GM15510 (cell line): ENCODE results near the gene TRPM2.
A peak's percentile ranks its signal among the peaks of the same experiment; 100 is the strongest.

Experiments
- POLR2A ChIP-seq: IDR thresholded peaks from 3 replicates; pipeline ENCODE4 v1.6.1; 2011; ENCODE audit warnings: borderline replicate concordance; ENCODE audit not compliant: insufficient read length; ENCODE audit errors: extremely low read depth

Gene TRPM2

DNA sequence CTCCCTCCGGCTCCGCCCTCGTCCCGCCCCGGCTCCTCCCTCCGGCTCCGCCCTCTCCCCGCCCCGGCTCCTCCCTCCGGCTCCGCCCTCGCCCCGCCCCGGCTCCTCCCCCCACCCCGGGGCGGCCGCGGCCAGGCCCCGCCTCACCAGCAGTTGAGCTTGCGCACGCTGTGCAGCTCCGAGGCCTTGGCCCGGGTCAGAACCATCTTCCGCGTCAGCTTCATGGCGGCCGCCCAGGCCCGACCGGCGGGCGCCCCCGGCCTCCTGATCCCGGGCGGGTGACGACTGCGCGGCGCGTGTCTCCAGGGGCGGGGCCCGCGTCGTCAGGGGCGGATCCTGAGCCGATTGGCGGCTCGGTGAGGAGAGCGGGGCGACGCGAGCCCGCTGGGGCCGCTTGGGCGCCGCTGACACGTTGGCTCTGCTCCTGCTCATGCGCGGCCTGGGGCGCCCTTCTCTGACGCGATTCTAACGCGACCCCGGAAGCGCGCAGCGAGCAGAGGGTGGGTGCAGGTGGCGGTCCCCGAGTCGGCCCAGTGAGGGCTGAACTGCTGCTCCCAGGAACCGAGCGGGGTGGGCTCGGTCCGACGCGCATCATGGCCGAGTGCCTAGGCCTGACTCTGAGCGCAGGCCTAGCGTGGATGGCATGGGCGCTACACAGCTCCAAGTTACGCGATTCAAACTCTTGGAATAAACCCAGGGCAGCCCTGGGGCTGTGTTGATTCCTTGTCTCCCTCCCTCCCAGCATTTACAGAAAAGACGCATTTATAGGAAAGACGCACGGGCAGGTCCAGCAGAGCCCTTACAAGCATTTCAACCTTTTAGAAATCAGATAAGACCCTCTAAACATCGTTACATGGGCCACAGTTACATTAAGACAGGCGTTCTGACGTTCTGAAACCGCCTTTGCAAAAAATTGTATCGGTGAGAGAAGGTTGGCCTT is 14.2 kb upstream of the TRPM2 start, which contains the start of gene CFAP410:
Gene CFAP410, minus strand, starts transcription at position 420 of the 940 bp plus-strand sequence. Its CDS starts 196 bp downstream, at position 224.
- TF ChIP-seq POLR2A = peak; percentile 92

DNA sequence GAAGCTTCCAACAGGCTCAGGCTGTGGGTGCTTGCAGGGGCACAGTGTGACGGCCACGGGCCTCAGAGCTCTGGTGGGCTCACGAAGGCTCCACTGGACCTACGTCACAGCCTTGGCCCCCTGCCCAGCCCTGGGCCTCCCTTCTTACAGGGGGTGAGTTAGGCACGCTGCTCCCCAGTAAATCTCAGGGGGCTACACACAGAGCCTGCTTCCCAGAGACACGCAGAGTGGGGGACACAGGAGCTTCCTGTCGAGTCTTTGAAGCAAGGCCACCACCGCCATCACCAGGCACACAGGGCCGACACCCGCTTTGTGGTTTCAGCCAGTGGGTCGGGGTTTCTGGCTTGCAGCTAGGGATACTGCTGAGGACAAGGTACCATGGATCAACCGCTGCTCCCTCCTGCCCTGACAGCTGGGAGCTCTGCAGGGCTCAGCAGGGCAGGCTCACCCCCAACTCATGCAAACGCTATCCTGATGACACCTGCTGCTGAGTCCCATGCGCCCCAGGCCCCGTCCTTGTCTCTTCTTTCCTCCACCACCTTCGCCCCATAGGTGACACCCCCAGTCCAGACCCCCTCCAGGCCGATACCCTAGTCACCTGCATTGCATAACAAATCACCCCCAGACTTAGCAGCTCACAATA is 8.8 kb upstream of the TRPM2 start:
- no peak for TF ChIP-seq POLR2A

DNA sequence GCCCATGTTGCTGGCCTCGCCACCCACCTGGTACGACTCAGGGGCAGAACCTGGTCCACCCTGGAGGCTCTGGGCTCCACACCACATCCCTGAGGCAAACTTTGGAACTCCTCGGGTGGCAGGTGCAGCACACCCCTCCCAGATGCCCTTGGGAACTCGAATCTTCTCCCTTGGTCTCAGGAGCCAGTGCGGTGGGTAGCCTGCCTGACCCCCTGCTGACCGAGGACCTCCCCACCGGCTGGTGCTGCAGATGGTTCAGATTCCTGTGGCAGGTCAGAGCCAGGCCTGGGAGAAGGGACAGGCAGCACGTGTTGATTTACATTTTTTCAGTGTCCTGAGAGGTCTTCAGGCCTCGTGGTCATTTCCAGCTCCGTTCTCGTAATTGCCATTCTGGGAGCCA is 7.9 kb upstream of the TRPM2 start:
- no peak for TF ChIP-seq POLR2A

DNA sequence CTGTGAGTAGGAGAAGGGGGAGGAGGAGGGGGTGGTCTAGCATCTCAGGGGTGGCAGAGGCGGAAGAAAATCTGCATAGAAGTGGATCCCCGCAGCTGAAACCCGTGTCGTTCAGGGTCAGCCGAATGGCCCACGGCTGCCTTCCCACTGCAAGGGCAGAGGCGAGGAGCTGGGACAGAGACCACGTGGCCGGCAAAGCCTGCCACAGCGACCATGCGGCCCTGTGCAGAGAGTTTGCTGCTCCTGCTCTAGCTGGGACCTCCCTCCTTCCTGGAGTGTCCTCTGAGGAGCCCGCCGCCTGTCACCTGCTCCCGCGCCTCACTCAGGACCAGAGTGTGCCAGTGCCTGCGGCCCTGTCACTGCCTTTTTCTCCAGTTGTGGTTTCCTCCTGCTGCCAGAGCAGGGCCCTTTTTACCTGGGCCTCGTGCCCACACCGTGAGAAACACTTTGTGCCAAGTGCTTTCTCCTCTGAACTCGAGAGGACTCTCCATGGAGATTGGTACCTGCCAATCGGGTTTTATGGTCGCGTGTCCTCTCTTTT is 5.4 kb upstream of the TRPM2 start:
- TF ChIP-seq POLR2A = no peak

DNA sequence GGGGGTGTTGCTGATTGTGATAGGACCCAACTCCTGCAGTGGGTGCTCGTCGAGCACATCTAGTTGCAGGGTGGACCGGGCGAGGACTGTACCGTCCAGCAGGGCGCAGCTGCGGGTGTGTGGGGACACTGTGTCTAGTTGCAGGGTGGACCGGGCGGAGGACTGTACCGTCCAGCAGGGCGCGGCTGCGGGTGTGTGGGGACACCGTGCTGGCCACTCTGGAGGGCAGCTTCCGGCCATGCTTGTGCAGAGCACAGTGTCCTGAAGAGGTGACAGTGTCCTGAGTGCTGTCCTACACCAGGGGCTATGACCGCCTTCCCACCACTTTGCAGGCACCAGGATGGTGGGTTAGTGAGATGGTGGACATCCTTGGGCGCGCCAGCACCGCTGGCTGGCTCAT is 4.6 kb upstream of the TRPM2 start:
- no peak for TF ChIP-seq POLR2A

DNA sequence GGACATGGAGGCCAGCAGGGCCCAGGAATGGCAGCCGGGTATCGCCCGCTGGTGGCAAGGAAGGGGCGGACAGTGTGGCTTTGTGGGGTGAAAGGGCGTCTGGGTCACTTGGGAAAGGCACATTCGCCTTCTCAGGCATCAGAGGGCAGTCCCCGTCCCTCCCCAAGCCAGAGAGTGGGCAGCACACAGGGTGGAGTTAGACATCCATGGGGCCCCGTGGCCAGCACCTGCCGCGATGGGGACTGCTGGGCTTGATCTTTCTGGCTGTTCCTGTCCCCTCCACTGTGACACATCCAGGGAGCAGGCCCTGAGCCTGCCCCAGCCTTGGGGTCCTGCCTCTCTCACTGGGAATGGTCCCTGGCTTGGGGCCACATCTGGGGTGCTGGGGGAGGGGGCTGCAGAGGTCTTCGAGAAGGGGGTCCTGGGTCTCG is 4.0 kb upstream of the TRPM2 start:
- TF ChIP-seq POLR2A = no peak

DNA sequence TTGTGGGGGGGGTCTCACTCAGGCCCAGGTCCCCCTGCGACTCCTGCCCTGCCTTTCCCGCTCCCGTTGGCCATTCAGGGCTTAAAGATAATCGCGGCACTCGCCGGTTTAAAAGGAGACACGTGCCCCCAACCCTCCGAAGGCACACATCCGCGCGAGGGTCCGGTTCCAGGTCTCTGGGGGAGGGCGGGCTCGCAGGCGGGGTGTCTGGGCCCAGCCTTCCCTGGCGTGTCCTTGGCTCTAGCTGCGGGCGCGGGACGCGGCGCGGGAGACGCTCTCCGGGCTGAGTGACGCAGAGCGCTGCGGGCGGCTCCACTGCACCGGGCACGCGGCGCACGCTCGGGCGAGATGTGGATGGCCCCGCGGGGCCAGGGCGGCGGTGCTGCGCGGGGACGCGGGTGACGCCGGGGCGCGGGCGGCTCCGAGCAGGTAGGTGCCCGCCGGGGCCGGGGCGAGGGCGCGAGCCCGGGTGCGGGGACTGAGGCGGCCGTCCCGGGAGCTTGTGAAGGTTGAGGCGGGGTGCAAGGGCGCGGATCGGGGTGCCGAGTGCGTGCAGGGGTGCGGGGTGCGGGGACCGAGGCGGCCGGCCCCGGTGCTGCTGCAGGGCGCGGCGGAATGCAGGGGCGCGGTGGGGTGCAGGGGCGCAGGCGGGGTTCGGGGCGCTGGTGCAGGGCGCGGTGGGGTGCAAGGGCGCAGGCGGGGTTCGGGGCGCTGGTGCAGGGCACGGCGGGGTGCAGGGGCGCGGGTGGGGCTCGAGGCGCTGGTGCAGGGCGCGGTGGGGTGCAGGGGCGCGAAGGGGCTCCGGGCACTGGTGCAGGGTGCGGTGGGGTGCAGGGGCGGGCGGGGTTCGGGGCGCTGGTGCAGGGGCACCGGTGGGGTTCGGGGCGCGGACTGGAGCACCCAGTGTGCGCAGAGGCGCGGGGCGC is 3.3 kb upstream of the TRPM2 start:
- TF ChIP-seq POLR2A = no peak

DNA sequence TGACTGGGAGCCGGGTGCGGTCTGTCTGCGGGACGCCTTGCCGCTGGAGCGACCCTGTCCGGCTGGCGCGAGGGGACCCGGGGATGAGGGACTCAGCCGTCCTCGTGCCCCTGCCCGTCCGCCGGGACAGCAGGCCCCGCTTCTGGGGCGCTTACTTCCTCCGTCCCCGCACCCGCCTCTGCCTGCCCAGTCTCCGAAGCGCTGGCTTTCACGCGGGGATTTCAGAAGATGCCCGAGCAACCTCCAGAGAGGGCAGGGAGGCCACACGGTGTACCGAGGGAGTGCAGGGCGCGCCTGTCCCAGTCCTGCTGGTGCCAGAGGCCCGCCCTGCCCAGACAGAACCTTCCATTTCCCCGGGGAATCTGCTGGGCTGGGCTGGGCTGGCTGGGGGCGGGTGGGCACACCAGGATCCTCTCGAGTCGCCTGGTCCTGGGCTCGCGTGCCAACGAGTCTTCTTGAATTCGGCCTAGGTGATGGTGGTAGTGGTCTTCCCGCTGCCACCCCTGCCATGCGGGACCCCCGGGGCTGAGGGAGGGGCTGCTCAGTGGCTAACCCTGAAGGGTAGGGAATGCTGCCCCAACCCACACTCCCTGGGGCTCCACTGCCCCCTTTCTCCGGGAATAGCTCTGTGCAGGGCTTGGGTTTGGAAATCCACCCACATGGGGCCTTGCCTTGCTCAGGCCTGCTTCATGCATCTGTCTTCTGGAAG is 2.5 kb upstream of the TRPM2 start:
- no peak for TF ChIP-seq POLR2A

DNA sequence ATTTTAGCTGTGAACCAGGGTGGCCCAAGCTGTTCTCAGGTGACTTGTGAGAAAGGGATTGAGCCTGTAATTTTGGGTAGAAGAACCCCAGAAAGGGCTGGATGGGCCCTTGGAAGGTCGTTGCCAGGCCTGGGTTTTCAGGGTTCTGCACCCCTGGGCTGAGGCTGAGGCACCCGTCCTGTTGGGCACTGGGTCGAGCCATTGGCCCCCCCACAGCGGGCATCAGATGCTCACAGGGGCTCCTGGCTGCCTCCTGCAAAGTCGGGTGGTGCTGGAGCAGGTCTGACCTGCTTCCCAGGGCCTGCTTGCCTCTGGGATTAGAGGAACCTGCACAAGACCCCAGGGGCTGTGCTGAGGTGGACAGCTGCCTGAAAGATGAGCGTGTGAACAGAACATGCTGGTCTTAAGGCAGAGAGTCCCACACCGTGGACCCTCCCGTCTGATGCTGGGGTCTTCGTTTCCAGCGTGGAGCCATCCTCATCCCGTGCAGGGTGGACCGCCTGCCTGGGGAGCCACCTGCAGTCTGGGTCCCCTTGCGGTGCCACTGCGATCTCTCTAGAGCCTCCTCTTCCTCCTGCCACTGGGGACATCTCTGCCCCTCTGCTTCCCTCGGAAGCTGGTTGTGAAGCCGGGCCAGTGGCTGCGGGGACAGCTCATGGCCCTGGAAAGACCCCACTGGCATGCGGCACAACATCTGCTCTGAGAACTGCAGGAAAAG is 1.7 kb upstream of the TRPM2 start:
- TF ChIP-seq POLR2A = no peak

DNA sequence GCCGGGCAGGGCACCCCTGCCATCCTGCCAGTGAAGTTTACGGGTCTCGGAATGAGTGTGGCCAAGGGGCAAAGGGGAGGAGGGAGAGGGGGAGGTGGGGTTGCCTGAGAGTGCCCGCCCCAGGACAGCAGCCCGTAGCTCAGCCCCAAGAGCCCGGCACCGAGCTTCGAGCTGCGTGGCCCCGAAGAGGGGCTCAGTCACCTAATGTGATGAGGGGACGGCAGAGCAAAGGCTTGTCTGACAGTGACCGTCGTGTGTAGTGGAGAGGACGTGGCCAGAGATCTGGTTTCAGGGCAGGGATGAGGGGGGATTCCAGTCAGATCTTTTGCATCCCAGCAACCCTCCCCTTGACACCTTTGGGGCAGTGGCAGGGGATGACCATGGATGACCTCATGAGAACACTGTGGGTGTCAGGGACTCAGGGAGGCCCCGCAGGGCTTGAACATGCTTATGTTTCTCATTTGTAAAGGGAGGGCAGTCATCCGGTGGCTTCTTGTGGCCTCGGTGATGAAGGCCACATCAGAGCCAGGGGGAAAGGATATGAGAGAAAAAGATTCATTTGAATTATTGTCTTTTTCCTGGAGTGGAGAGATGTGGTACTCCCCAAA is 1.1 kb upstream of the TRPM2 start:
- no peak for TF ChIP-seq POLR2A

DNA sequence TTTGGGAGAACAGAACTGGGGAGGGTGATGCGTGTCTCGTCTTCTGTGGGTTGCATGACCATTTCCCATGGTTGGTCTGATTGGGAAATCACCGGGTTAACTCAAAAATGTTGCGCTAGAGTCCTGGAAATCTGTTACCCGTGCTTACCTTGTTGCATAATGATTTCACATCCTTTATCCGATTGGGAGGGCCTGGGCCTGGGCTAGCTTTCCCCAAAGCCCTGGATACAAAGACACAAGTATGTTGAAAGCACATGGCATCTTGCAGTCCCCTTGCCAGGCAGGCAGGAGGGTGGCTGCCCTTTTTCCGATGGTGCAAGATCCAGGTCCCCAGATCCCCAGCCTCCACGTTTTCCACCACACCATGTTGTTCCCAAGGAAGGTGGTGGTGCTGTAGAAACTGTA is 582 bp downstream of the TRPM2 start:
- TF ChIP-seq POLR2A = no peak

DNA sequence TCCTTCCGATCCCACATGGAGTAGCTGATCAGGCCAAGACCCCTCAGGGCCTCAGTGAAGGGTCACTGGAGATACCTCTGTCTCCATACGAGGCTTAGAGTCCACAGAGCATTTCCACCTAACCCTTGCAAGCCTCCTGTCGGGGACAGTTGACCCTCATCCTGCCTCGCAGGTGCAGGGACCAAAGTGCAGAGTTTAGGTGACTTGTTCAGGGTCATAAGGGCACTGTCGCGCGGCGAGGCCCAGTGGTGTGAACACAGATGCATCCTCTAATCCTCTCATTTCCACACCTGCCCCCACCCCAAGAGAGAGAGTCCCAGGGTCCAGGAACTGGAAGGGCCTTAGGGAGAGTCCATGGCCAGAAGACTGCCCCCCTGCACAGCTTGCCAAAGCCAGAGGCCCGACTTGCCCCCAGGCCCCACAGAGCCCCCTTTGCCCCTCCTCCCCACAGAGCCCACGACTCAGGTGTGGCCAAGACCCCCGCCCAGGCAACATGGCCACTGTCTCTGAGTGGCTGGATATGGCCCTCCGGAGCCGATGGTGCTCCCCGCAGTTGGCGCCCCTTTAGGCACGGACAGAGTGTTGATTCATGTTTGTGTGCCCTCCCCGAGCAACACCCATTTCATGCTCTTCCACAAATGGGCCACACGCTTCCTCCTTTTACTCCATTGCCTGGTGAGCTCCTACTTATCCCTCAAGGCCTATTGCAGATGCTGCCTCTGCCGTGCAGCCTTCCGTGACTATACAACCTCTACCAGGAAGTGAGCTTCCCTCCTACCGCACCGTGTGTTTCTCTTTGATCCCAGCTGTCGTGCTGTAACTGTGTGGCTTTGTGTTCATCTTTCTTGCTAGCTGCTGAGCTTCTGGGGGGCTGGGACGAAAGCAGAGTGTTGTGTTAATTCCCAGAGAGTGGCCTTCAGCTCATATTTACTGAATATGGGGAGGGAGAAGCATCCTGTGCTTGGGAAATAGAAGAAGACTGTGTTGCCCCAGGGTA is 1.7 kb downstream of the TRPM2 start:
- no peak for TF ChIP-seq POLR2A

DNA sequence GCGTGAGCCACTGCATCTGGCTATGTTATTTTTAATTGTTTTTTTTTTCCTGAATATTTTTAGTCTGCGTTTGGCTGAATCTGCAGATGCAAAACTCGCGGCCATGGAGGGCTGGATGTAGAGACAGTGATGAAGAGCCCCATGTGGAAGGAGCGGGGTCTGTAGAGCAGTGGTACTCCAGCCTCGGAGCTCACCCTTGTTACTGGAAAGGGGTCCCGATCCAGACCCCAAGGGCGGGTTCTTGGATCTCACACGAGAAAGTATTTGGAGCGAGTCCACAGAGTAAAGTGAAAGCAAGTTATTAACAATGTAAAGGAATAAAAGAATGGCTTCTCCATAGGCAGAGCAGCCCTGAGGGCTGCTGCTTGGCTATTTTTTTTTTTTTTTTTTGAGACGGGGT is 2.7 kb downstream of the TRPM2 start:
- TF ChIP-seq POLR2A = no peak
